ENCODE results near the gene GCH1. TPM values are rescaled to one million over a fixed set of nuclear protein-coding genes. Genes with fewer than 3 reads are reported as not detected.

GCH1 gene, protein sequence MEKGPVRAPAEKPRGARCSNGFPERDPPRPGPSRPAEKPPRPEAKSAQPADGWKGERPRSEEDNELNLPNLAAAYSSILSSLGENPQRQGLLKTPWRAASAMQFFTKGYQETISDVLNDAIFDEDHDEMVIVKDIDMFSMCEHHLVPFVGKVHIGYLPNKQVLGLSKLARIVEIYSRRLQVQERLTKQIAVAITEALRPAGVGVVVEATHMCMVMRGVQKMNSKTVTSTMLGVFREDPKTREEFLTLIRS
- total RNA-seq (2022; extraction: Qiagen RNA extraction), result 3.5 to 4.2 TPM (median 3.8 TPM) in 5 replicates

GRCh38 chr14:54902521-54903420, at the start of gene GCH1:
GCH1 (minus strand) TSS chr14:54902826; CDS start chr14:54902663, 163 bp downstream.

Other genes starting within 250 kb of the GCH1 start
- gene WDHD1, start 124.3 kb upstream of the GCH1 start, total RNA-seq (2022; extraction: Qiagen RNA extraction), result 9.4 to 13.7 TPM (median 10.6 TPM) in 5 replicates
- 7.6 to 13.1 TPM (median 8.7 TPM) in 5 replicates for gene SOCS4, start 124.4 kb upstream of the GCH1 start, total RNA-seq (2022; extraction: Qiagen RNA extraction)
- 91.3 to 108 TPM (median 103 TPM) in 5 replicates for gene MAPK1IP1L, start 148.8 kb upstream of the GCH1 start, total RNA-seq (2022; extraction: Qiagen RNA extraction)
- gene LGALS3, start 226.4 kb upstream of the GCH1 start, total RNA-seq (2022; extraction: Qiagen RNA extraction), result 156 to 177 TPM (median 161 TPM) in 5 replicates